ENCODE data around the gene RASSF3.

The RASSF3 gene

GRCh38 chr12:64666054-64666914 lies 56.0 kb downstream of the RASSF3 start:
- H3K4me1 Mint-ChIP-seq, result peaks cover 89% of the 10 kb centered on the region
- H3K9me3 Mint-ChIP-seq, result no peaks in the 10 kb centered on the region
- peak overlapping the region; percentile 36 for H3K4me3 Mint-ChIP-seq
- peak overlapping the region; percentile 87 for H3K27ac Mint-ChIP-seq
- ATAC-seq, result no peak
- peaks cover 15% of the 10 kb centered on the region for H3K36me3 Mint-ChIP-seq
- no peaks in the 10 kb centered on the region for H3K27me3 Mint-ChIP-seq

- no peak for ATAC-seq
- H3K36me3 Mint-ChIP-seq, result peaks cover 11% of the 10 kb centered on the region
- H3K9me3 Mint-ChIP-seq, result no peaks in the 10 kb centered on the region
- H3K27ac Mint-ChIP-seq, result peak overlapping the region; percentile 87
- no peak overlapping the region for H3K4me3 Mint-ChIP-seq
- no peaks in the 10 kb centered on the region for H3K27me3 Mint-ChIP-seq
- peaks cover 90% of the 10 kb centered on the region for H3K4me1 Mint-ChIP-seq
Measured at GRCh38 chr12:64667793-64668192, 57.5 kb downstream of the RASSF3 start.

- peak overlapping the region; percentile 86 for H3K4me3 Mint-ChIP-seq
- ATAC-seq, result peak; percentile 85
- peak overlapping the region; percentile 87 for H3K27ac Mint-ChIP-seq
Measured at GRCh38 chr12:64669270-64669842, 59.1 kb downstream of the RASSF3 start.

GRCh38 chr12:64670019-64670418 lies 59.7 kb downstream of the RASSF3 start:
- Mint-ChIP-seq H3K4me3 (peak overlapping the region; percentile 63), H3K4me1 (peaks cover 93% of the 10 kb centered on the region), H3K27ac (peak overlapping the region; percentile 87), H3K9me3 (no peaks in the 10 kb centered on the region), H3K27me3 (no peaks in the 10 kb centered on the region), H3K36me3 (peaks cover 5% of the 10 kb centered on the region)
- ATAC-seq, result no peak

More at GRCh38 chr12:64669270-64669842, 59.1 kb downstream of the RASSF3 start:
- Mint-ChIP-seq H3K4me1 (peaks cover 90% of the 10 kb centered on the region), H3K36me3 (peaks cover 5% of the 10 kb centered on the region), H3K9me3 (no peaks in the 10 kb centered on the region), H3K27me3 (no peaks in the 10 kb centered on the region)

GRCh38 chr12:64670919-64671639 lies 60.8 kb downstream of the RASSF3 start:
- ATAC-seq, result no peak
- Mint-ChIP-seq H3K36me3 (peaks cover 5% of the 10 kb centered on the region), H3K4me3 (peak overlapping the region; percentile 5), H3K27ac (peak overlapping the region; percentile 87), H3K9me3 (no peaks in the 10 kb centered on the region), H3K4me1 (peaks cover 94% of the 10 kb centered on the region), H3K27me3 (no peaks in the 10 kb centered on the region)

- Mint-ChIP-seq H3K4me1 (peaks cover 89% of the 10 kb centered on the region), H3K36me3 (peaks cover 5% of the 10 kb centered on the region), H3K9me3 (no peaks in the 10 kb centered on the region), H3K4me3 (peak overlapping the region; percentile 5), H3K27me3 (no peaks in the 10 kb centered on the region), H3K27ac (peak overlapping the region; percentile 87)
- ATAC-seq, result no peak
Measured at GRCh38 chr12:64671681-64672080, 61.4 kb downstream of the RASSF3 start.

GRCh38 chr12:64672925-64673409 lies 62.7 kb downstream of the RASSF3 start:
- H3K9me3 Mint-ChIP-seq, result no peaks in the 10 kb centered on the region

GRCh38 chr12:64673490-64674169 lies 63.3 kb downstream of the RASSF3 start:
- Mint-ChIP-seq H3K27ac (peak overlapping the region; percentile 72), H3K4me3 (no peak overlapping the region), H3K9me3 (no peaks in the 10 kb centered on the region), H3K36me3 (peaks cover 5% of the 10 kb centered on the region), H3K4me1 (peaks cover 88% of the 10 kb centered on the region), H3K27me3 (no peaks in the 10 kb centered on the region)
- ATAC-seq, result no peak

More at GRCh38 chr12:64672925-64673409, 62.7 kb downstream of the RASSF3 start:
- Mint-ChIP-seq H3K4me1 (peaks cover 89% of the 10 kb centered on the region), H3K4me3 (peak overlapping the region; percentile 48), H3K27ac (peak overlapping the region; percentile 72), H3K36me3 (peaks cover 9% of the 10 kb centered on the region), H3K27me3 (no peaks in the 10 kb centered on the region)
- no peak for ATAC-seq

GRCh38 chr12:64674367-64674922 lies 64.2 kb downstream of the RASSF3 start:
- Mint-ChIP-seq H3K27ac (peak overlapping the region; percentile 72), H3K27me3 (no peaks in the 10 kb centered on the region), H3K4me3 (no peak overlapping the region), H3K4me1 (peaks cover 88% of the 10 kb centered on the region), H3K36me3 (peaks cover 5% of the 10 kb centered on the region), H3K9me3 (no peaks in the 10 kb centered on the region)
- ATAC-seq, result peak; percentile 46

GRCh38 chr12:64675795-64676194 lies 65.5 kb downstream of the RASSF3 start:
- Mint-ChIP-seq H3K36me3 (peaks cover 5% of the 10 kb centered on the region), H3K4me3 (no peak overlapping the region), H3K27ac (peak overlapping the region; percentile 65), H3K4me1 (peaks cover 88% of the 10 kb centered on the region), H3K27me3 (no peaks in the 10 kb centered on the region), H3K9me3 (no peaks in the 10 kb centered on the region)
- no peak for ATAC-seq

GRCh38 chr12:64678248-64678647 lies 68.0 kb downstream of the RASSF3 start:
- H3K4me3 Mint-ChIP-seq, result no peak overlapping the region
- H3K9me3 Mint-ChIP-seq, result no peaks in the 10 kb centered on the region
- ATAC-seq, result no peak
- peak overlapping the region; percentile 65 for H3K27ac Mint-ChIP-seq
- peaks cover 84% of the 10 kb centered on the region for H3K4me1 Mint-ChIP-seq
- no peaks in the 10 kb centered on the region for H3K27me3 Mint-ChIP-seq
- peaks cover 12% of the 10 kb centered on the region for H3K36me3 Mint-ChIP-seq

- peaks cover 84% of the 10 kb centered on the region for H3K4me1 Mint-ChIP-seq
- no peak for ATAC-seq
- H3K9me3 Mint-ChIP-seq, result no peaks in the 10 kb centered on the region
- H3K36me3 Mint-ChIP-seq, result peaks cover 16% of the 10 kb centered on the region
- H3K27ac Mint-ChIP-seq, result no peak overlapping the region
- no peak overlapping the region for H3K4me3 Mint-ChIP-seq
- H3K27me3 Mint-ChIP-seq, result no peaks in the 10 kb centered on the region
Measured at GRCh38 chr12:64678835-64679234, 68.5 kb downstream of the RASSF3 start.

GRCh38 chr12:64679487-64680001 lies 69.2 kb downstream of the RASSF3 start:
- H3K36me3 Mint-ChIP-seq, result peaks cover 21% of the 10 kb centered on the region
- peaks cover 79% of the 10 kb centered on the region for H3K4me1 Mint-ChIP-seq
- H3K27me3 Mint-ChIP-seq, result no peaks in the 10 kb centered on the region
- no peaks in the 10 kb centered on the region for H3K9me3 Mint-ChIP-seq
- H3K4me3 Mint-ChIP-seq, result peak overlapping the region; percentile 19
- ATAC-seq, result peak; percentile 69
- peak overlapping the region; percentile 85 for H3K27ac Mint-ChIP-seq

- Mint-ChIP-seq H3K27me3 (no peaks in the 10 kb centered on the region), H3K36me3 (peaks cover 26% of the 10 kb centered on the region)
Measured at GRCh38 chr12:64680235-64680634, 69.9 kb downstream of the RASSF3 start.

More at GRCh38 chr12:64680235-64680634, 69.9 kb downstream of the RASSF3 start:
- Mint-ChIP-seq H3K4me3 (peak overlapping the region; percentile 19), H3K4me1 (peaks cover 76% of the 10 kb centered on the region), H3K9me3 (no peaks in the 10 kb centered on the region), H3K27ac (peak overlapping the region; percentile 85)
- ATAC-seq, result no peak

Data from stimulated activated memory B cell treated with anti-CD40 and anti-IgM and Interleukin-4, amounts not matched to agents 10 μg/mL and 1 μg/mL and 100 μg/mL, for 72 hours (primary cell).